Neural cell (in vitro differentiated cells): ENCODE data around the gene ERICH6B. TPM values are rescaled to one million over a fixed set of nuclear protein-coding genes. Genes with fewer than 3 reads are reported as not detected.

ENCODE experiments used
- H2AFZ ChIP-seq: fragments of 200-600, 300-800 bp; sonication (generic), shearing (Covaris generic); 2 replicates; pipeline ENCODE4 v1.6.0; 2014; ENCODE audit warnings: low read depth, mild to moderate bottlenecking, antibody characterized with exemption, low read length, moderate library complexity
- H3F3A ChIP-seq: fragments of 200-600 bp; shearing (Covaris generic); 2 replicates; pipeline ENCODE4 v1.6.1; 2016; ENCODE audit warnings: mild to moderate bottlenecking, moderate library complexity, mixed read lengths, antibody characterized with exemption, low read length; ENCODE audit not compliant: insufficient read depth, poor library complexity, severe bottlenecking
- H3K27ac ChIP-seq: fragments of 200-600, 300-800 bp; sonication (generic), shearing (Covaris generic); 2 replicates; pipeline ENCODE4 v1.5.1; 2014; ENCODE audit warnings: mild to moderate bottlenecking, low read length, moderate library complexity
- H3K27me3 ChIP-seq: fragments of 300-800, 200-600 bp; sonication (generic), shearing (Covaris generic); 2 replicates; pipeline ENCODE4 v1.6.0; 2014; ENCODE audit warnings: mild to moderate bottlenecking, low read depth, low read length, moderate library complexity; ENCODE audit not compliant: insufficient read depth
- H3K36me3 ChIP-seq: fragments of 300-800, 200-600 bp; sonication (generic), shearing (Covaris generic); 2 replicates; pipeline ENCODE4 v1.5.1; 2014; ENCODE audit warnings: mild to moderate bottlenecking, antibody characterized with exemption, low read length, moderate library complexity; ENCODE audit not compliant: insufficient read depth
- H3K4me2 ChIP-seq: fragments of 300-800, 200-600 bp; sonication (generic), shearing (Covaris generic); 2 replicates; pipeline ENCODE4 v1.6.0; 2014; ENCODE audit warnings: mild to moderate bottlenecking, low read length
- H3K4me3 ChIP-seq: fragments of 300-800, 200-600 bp; sonication (generic), shearing (Covaris generic); 2 replicates; pipeline ENCODE4 v1.5.1; 2014; ENCODE audit warnings: mild to moderate bottlenecking, low read length, moderate library complexity
- H3K79me2 ChIP-seq: fragments of 200-600 bp; shearing (Covaris generic); replicated peaks from 2 replicates; pipeline ENCODE4 v1.6.0; 2014; ENCODE audit warnings: mild to moderate bottlenecking, low read length, moderate library complexity; ENCODE audit not compliant: insufficient read depth
- H3K9ac ChIP-seq: fragments of 300-800, 200-600 bp; sonication (generic), shearing (Covaris generic); 2 replicates; pipeline ENCODE4 v1.6.1; 2016; ENCODE audit warnings: mild to moderate bottlenecking, low read length, mixed read lengths
- H3K9me2 ChIP-seq: fragments of 200-600 bp; shearing (Covaris generic); 2 replicates; pipeline ENCODE4 v1.6.1; 2016; ENCODE audit warnings: mild to moderate bottlenecking, low read length, mixed read lengths; ENCODE audit not compliant: insufficient read depth
- H3K9me3 ChIP-seq: fragments of 200-600, 300-800 bp; sonication (generic), shearing (Covaris generic); 2 replicates; pipeline ENCODE4 v1.6.1; 2016; ENCODE audit warnings: mild to moderate bottlenecking, mixed run types, low read length, moderate library complexity, mixed read lengths
- H4K20me1 ChIP-seq: fragments of 200-600 bp; shearing (Covaris generic); 2 replicates; pipeline ENCODE4 v1.6.1; 2016; ENCODE audit warnings: mild to moderate bottlenecking, mixed run types; ENCODE audit not compliant: insufficient read depth
- EP300 ChIP-seq: fragments of 450-650 bp; conservative IDR thresholded peaks from 2 replicates; pipeline ENCODE4 v1.6.1; 2014; ENCODE audit warnings: antibody characterized with exemption, mild to moderate bottlenecking, moderate library complexity; ENCODE audit not compliant: poor library complexity, severe bottlenecking
- EZH2 ChIP-seq: fragments of 200-600, 300-800 bp; shearing (Covaris generic), sonication (generic); IDR thresholded peaks from 2 replicates; pipeline ENCODE4 v1.6.1; 2014; ENCODE audit warnings: antibody characterized with exemption, low read length, borderline replicate concordance, mild to moderate bottlenecking; ENCODE audit not compliant: insufficient read depth, poor library complexity, severe bottlenecking
- MXI1 ChIP-seq: fragments of 450-650 bp; conservative IDR thresholded peaks from 2 replicates; pipeline ENCODE4 v1.6.1; 2014; ENCODE audit warnings: antibody characterized with exemption, mild to moderate bottlenecking; ENCODE audit not compliant: poor library complexity, severe bottlenecking
- POLR2AphosphoS5 ChIP-seq: IDR thresholded peaks from 2 replicates; pipeline ENCODE4 v1.6.1; 2012
- RAD21 ChIP-seq: fragments of 450-650 bp; conservative IDR thresholded peaks from 2 replicates; pipeline ENCODE4 v1.6.1; 2014; ENCODE audit warnings: antibody characterized with exemption, mild to moderate bottlenecking, moderate library complexity
- SMC3 ChIP-seq: fragments of 450-650 bp; conservative IDR thresholded peaks from 2 replicates; pipeline ENCODE4 v1.6.1; 2014; ENCODE audit warnings: antibody characterized with exemption, mild to moderate bottlenecking, moderate library complexity; ENCODE audit not compliant: poor library complexity
- TAF1 ChIP-seq: IDR thresholded peaks from 2 replicates; pipeline ENCODE4 v1.6.1; 2012; ENCODE audit warnings: low read depth
- polyA plus RNA-seq: library from polyadenylated mRNA; depleted of rRNA; stranded (reverse); fragments of >200 nt; gene quantifications from 2 replicates; pipeline ENCODE4 v1.2.3, GENCODE V29; 2014
- TF ChIP-seq, protein P1 (sequence below): fragments of 450-650 bp; IDR thresholded peaks from 2 replicates; pipeline ENCODE4 v1.5.1; 2014; ENCODE audit warnings: antibody characterized with exemption, mild to moderate bottlenecking, moderate library complexity; ENCODE audit not compliant: poor library complexity, severe bottlenecking
- TF ChIP-seq, protein P2 (sequence below): IDR thresholded peaks from 2 replicates; pipeline ENCODE4 v1.6.1; 2012; ENCODE audit warnings: borderline replicate concordance

Gene ERICH6B
- polyA plus RNA-seq, 1 donor from 2014 or later = not detected

DNA sequence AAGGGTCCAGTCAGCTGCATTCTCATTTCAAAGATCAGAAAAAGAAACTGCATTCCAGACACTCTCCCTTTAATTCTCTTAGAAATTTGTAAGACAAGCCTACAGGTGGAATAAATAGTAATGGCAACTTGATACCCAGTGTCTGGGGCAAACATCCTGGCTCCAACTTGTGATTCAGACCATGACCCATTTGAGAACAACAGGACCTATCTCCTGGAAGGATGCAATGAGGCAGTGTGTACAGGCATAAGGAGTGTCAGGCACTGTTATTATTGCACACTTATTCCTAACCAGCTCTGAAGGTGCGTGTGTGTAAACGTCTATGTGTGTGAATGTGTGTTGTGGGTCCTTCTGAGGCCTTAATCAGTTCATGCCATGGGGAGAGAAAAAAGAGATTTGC is 13.9 kb downstream of the ERICH6B start:
- H3K27ac ChIP-seq = no peak overlapping the region
- no peaks in the 10 kb centered on the region for H4K20me1 ChIP-seq
- H3K9me3 ChIP-seq = no peaks in the 10 kb centered on the region
- no peak overlapping the region for H2AFZ ChIP-seq
- no peaks in the 10 kb centered on the region for H3K27me3 ChIP-seq
- no peaks in the 10 kb centered on the region for H3K36me3 ChIP-seq
- no peak overlapping the region for H3K9ac ChIP-seq
- H3K79me2 ChIP-seq = no peaks in the 10 kb centered on the region
- no peak overlapping the region for H3K4me2 ChIP-seq
- no peaks in the 10 kb centered on the region for H3F3A ChIP-seq
- TF ChIP-seq EP300 = no peak
- TF ChIP-seq SMC3 = no peak
- no peak for TF ChIP-seq TAF1
- TF ChIP-seq, protein P1, sequence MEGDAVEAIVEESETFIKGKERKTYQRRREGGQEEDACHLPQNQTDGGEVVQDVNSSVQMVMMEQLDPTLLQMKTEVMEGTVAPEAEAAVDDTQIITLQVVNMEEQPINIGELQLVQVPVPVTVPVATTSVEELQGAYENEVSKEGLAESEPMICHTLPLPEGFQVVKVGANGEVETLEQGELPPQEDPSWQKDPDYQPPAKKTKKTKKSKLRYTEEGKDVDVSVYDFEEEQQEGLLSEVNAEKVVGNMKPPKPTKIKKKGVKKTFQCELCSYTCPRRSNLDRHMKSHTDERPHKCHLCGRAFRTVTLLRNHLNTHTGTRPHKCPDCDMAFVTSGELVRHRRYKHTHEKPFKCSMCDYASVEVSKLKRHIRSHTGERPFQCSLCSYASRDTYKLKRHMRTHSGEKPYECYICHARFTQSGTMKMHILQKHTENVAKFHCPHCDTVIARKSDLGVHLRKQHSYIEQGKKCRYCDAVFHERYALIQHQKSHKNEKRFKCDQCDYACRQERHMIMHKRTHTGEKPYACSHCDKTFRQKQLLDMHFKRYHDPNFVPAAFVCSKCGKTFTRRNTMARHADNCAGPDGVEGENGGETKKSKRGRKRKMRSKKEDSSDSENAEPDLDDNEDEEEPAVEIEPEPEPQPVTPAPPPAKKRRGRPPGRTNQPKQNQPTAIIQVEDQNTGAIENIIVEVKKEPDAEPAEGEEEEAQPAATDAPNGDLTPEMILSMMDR = no peak
- no peak for TF ChIP-seq EZH2
- no peak for TF ChIP-seq POLR2AphosphoS5
- TF ChIP-seq, protein P2, sequence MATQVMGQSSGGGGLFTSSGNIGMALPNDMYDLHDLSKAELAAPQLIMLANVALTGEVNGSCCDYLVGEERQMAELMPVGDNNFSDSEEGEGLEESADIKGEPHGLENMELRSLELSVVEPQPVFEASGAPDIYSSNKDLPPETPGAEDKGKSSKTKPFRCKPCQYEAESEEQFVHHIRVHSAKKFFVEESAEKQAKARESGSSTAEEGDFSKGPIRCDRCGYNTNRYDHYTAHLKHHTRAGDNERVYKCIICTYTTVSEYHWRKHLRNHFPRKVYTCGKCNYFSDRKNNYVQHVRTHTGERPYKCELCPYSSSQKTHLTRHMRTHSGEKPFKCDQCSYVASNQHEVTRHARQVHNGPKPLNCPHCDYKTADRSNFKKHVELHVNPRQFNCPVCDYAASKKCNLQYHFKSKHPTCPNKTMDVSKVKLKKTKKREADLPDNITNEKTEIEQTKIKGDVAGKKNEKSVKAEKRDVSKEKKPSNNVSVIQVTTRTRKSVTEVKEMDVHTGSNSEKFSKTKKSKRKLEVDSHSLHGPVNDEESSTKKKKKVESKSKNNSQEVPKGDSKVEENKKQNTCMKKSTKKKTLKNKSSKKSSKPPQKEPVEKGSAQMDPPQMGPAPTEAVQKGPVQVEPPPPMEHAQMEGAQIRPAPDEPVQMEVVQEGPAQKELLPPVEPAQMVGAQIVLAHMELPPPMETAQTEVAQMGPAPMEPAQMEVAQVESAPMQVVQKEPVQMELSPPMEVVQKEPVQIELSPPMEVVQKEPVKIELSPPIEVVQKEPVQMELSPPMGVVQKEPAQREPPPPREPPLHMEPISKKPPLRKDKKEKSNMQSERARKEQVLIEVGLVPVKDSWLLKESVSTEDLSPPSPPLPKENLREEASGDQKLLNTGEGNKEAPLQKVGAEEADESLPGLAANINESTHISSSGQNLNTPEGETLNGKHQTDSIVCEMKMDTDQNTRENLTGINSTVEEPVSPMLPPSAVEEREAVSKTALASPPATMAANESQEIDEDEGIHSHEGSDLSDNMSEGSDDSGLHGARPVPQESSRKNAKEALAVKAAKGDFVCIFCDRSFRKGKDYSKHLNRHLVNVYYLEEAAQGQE = no peak
- TF ChIP-seq RAD21 = no peak
- no peak for TF ChIP-seq MXI1
- no peaks in the 10 kb centered on the region for H3K9me2 ChIP-seq
- H3K4me3 ChIP-seq = no peak overlapping the region

DNA sequence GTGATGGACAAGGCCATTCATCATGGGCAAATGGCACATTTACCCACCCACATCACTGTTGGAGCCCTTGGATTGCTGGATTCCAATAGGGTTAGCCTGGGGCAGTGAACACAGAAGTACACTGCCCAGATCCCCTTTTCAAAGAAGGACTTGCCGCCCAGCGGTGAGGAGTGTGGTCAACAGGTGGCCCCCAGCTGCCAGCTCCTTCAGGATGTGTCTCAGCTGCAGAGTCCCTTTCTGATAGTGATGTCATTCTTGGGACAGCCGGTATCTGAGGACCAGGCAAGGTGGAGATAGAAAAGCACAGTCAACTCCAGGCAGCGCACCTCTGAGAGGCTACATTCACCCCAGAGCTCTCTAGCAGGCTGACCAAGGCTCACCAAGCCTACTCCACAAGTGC is 16.9 kb downstream of the ERICH6B start:
- no peaks in the 10 kb centered on the region for H3K9me3 ChIP-seq
- no peaks in the 10 kb centered on the region for H3F3A ChIP-seq
- no peaks in the 10 kb centered on the region for H3K9me2 ChIP-seq
- H3K4me2 ChIP-seq = no peak overlapping the region
- H4K20me1 ChIP-seq = no peaks in the 10 kb centered on the region
- H3K4me3 ChIP-seq = no peak overlapping the region
- no peaks in the 10 kb centered on the region for H3K36me3 ChIP-seq
- H2AFZ ChIP-seq = no peak overlapping the region
- no peaks in the 10 kb centered on the region for H3K27me3 ChIP-seq
- TF ChIP-seq MXI1 (no peak), POLR2AphosphoS5 (no peak), RAD21 (no peak), TAF1 (no peak), EZH2 (no peak), SMC3 (no peak), EP300 (no peak)
- TF ChIP-seq, protein P2 = no peak
- TF ChIP-seq, protein P1 = no peak
- H3K79me2 ChIP-seq = no peaks in the 10 kb centered on the region
- no peak overlapping the region for H3K27ac ChIP-seq
- H3K9ac ChIP-seq = no peak overlapping the region
